Measurements from ENCODE around the gene PPP6C.
A peak's percentile ranks its signal among the peaks of the same experiment; 100 is the strongest.

The PPP6C gene

GRCh38 chr9:125142560-125143376 is 46.8 kb downstream of the PPP6C start:
- H3K4me1 ChIP-seq (ENCODE audit: insufficient read depth, low read length, severe bottlenecking): peaks cover 43% of the 10 kb centered on the region
- H3K27me3 ChIP-seq (ENCODE audit: insufficient read depth, low read length): no peaks in the 10 kb centered on the region
- H3K4me3 ChIP-seq (ENCODE audit: low read depth, low read length, poor library complexity, severe bottlenecking): peak overlapping the region; percentile 89
- TF ChIP-seq CTCF (IDR thresholded peaks at IDR 0.05; ENCODE audit: low read length) (no peak), EZH2 (IDR thresholded peaks at IDR 0.05; ENCODE audit: borderline replicate concordance, low read length) (no peak)
- H3K36me3 ChIP-seq (ENCODE audit: insufficient read depth, low read length): peaks cover 25% of the 10 kb centered on the region; the same call in 1 of the 2 replicates
- no peak overlapping the region for H2AFZ ChIP-seq (ENCODE audit: low read length)
- H3K9me2 ChIP-seq (ENCODE audit: low read depth, low read length): no peaks in the 10 kb centered on the region
- no peaks in the 10 kb centered on the region for H3K9me3 ChIP-seq (ENCODE audit: low read length)
- peak overlapping the region; percentile 78 for H3K27ac ChIP-seq (ENCODE audit: low read depth, low read length, poor library complexity, severe bottlenecking)
- H3K79me2 ChIP-seq (ENCODE audit: insufficient read depth, low read length): peaks cover 3% of the 10 kb centered on the region
- no peaks in the 10 kb centered on the region for H3F3A ChIP-seq (ENCODE audit: insufficient read depth, low read length)
- no peaks in the 10 kb centered on the region for H4K20me1 ChIP-seq (ENCODE audit: insufficient read depth, low read length)
- peak overlapping the region; percentile 97 for H3K4me2 ChIP-seq (ENCODE audit: low read length)
- H3K9ac ChIP-seq (ENCODE audit: low read length): peak overlapping the region; percentile 93

- Histone ChIP-seq H3K27ac (ENCODE audit: low read depth, low read length, poor library complexity, severe bottlenecking) (peak overlapping the region; percentile 78), H3K79me2 (ENCODE audit: insufficient read depth, low read length) (peaks cover 3% of the 10 kb centered on the region), H3K27me3 (ENCODE audit: insufficient read depth, low read length) (no peaks in the 10 kb centered on the region), H3K4me2 (ENCODE audit: low read length) (peak overlapping the region; percentile 97), H3K36me3 (ENCODE audit: insufficient read depth, low read length) (peaks cover 30% of the 10 kb centered on the region; the same call in 1 of the 2 replicates), H3K4me1 (ENCODE audit: insufficient read depth, low read length, severe bottlenecking) (peaks cover 39% of the 10 kb centered on the region), H3K4me3 (ENCODE audit: low read depth, low read length, poor library complexity, severe bottlenecking) (peak overlapping the region; percentile 89), H2AFZ (ENCODE audit: low read length) (no peak overlapping the region), H3K9me3 (ENCODE audit: low read length) (no peaks in the 10 kb centered on the region), H3K9ac (ENCODE audit: low read length) (peak overlapping the region; percentile 93; the same call in 1 of the 2 replicates), H4K20me1 (ENCODE audit: insufficient read depth, low read length) (no peaks in the 10 kb centered on the region), H3K9me2 (ENCODE audit: low read depth, low read length) (no peaks in the 10 kb centered on the region), H3F3A (ENCODE audit: insufficient read depth, low read length) (no peaks in the 10 kb centered on the region)
- TF ChIP-seq CTCF (IDR thresholded peaks at IDR 0.05; ENCODE audit: low read length) (no peak), EZH2 (IDR thresholded peaks at IDR 0.05; ENCODE audit: borderline replicate concordance, low read length) (no peak)
Measured at GRCh38 chr9:125141751-125142150, 47.9 kb downstream of the PPP6C start.

GRCh38 chr9:125141251-125141650 is 48.4 kb downstream of the PPP6C start:
- Histone ChIP-seq H3K79me2 (ENCODE audit: insufficient read depth, low read length) (peaks cover 3% of the 10 kb centered on the region), H2AFZ (ENCODE audit: low read length) (no peak overlapping the region), H3K4me2 (ENCODE audit: low read length) (peak overlapping the region; percentile 97), H3F3A (ENCODE audit: insufficient read depth, low read length) (no peaks in the 10 kb centered on the region), H4K20me1 (ENCODE audit: insufficient read depth, low read length) (no peaks in the 10 kb centered on the region), H3K9me2 (ENCODE audit: low read depth, low read length) (no peaks in the 10 kb centered on the region), H3K4me3 (ENCODE audit: low read depth, low read length, poor library complexity, severe bottlenecking) (peak overlapping the region; percentile 89), H3K36me3 (ENCODE audit: insufficient read depth, low read length) (peaks cover 30% of the 10 kb centered on the region; the same call in 1 of the 2 replicates), H3K27me3 (ENCODE audit: insufficient read depth, low read length) (no peaks in the 10 kb centered on the region), H3K4me1 (ENCODE audit: insufficient read depth, low read length, severe bottlenecking) (peaks cover 34% of the 10 kb centered on the region), H3K9ac (ENCODE audit: low read length) (no peak overlapping the region), H3K27ac (ENCODE audit: low read depth, low read length, poor library complexity, severe bottlenecking) (peak overlapping the region; percentile 78), H3K9me3 (ENCODE audit: low read length) (no peaks in the 10 kb centered on the region)
- no peak for TF ChIP-seq EZH2 (IDR thresholded peaks at IDR 0.05; ENCODE audit: borderline replicate concordance, low read length)
- no peak for TF ChIP-seq CTCF (IDR thresholded peaks at IDR 0.05; ENCODE audit: low read length)
